Measurements from ENCODE around the gene TMC7. TPM values are rescaled to one million over a fixed set of nuclear protein-coding genes. Genes with fewer than 3 reads are reported as not detected.

Gene TMC7
- total and polyA plus RNA-seq, 8 donors, result 0.19 to 23.8 (median 0.87) TPM; not detected in 1

- H3K27ac ChIP-seq, result no peak overlapping the region
- no peaks in the 10 kb centered on the region for H3K27me3 ChIP-seq
- DNase-seq, result no peak
- intact Hi-C loops (cut with DNase I; ENCODE audit: low total_unique reads), result no loop called here
- no peak overlapping the region for H3K4me3 ChIP-seq
- 92 to 96% (median 95%) methylated on average over 5 to 6 of the region's 6 CpGs for WGBS, 5 donors
- peaks cover 11 to 34% (median 21%) of the 10 kb centered on the region in 4 donors for H3K4me1 ChIP-seq
- H3K36me3 ChIP-seq, result no peaks in the 10 kb centered on the region
- TF ChIP-seq EP300 (IDR thresholded peaks at IDR 0.05), result no peak
- TF ChIP-seq POLR2AphosphoS5 (IDR thresholded peaks at IDR 0.05), result no peak
- no peak for TF ChIP-seq POLR2A (IDR thresholded peaks at IDR 0.05)
- TF ChIP-seq CTCF (IDR thresholded peaks at IDR 0.05), result no peak
- no peaks in the 10 kb centered on the region for H3K9me3 ChIP-seq
Measured at GRCh38 chr16:19090916-19091315, 107.2 kb downstream of the TMC7 start.

- no peak for DNase-seq
- Histone ChIP-seq H3K27ac (no peak overlapping the region), H3K27me3 (no peaks in the 10 kb centered on the region), H3K4me3 (no peak overlapping the region), H3K36me3 (no peaks in the 10 kb centered on the region), H3K9me3 (no peaks in the 10 kb centered on the region), H3K4me1 (peaks cover 0 to 23% (median 11%) of the 10 kb centered on the region in 4 donors)
- TF ChIP-seq CTCF (IDR thresholded peaks at IDR 0.05) (no peak), EP300 (IDR thresholded peaks at IDR 0.05) (no peak), POLR2AphosphoS5 (IDR thresholded peaks at IDR 0.05) (no peak)
- intact Hi-C loops (cut with DNase I; ENCODE audit: low total_unique reads), result no loop called here
- WGBS, 5 donors, result 53 to 70% (median 66%) methylated on average over 2 of the region's 2 CpGs
Measured at GRCh38 chr16:19092653-19093410, 109.1 kb downstream of the TMC7 start.

- Histone ChIP-seq H3K36me3 (no peaks in the 10 kb centered on the region), H3K27me3 (no peaks in the 10 kb centered on the region), H3K27ac (no peak overlapping the region), H3K4me1 (peaks cover 0 to 23% (median 11%) of the 10 kb centered on the region in 4 donors), H3K9me3 (no peaks in the 10 kb centered on the region), H3K4me3 (no peak overlapping the region)
- no peak for TF ChIP-seq CTCF (IDR thresholded peaks at IDR 0.05)
- TF ChIP-seq POLR2AphosphoS5 (IDR thresholded peaks at IDR 0.05), result peak in 1 of 3 donors; percentile 5
- WGBS, 5 donors, result 54 to 69% (median 67%) methylated on average over 15 of the region's 15 CpGs
- intact Hi-C loops (cut with DNase I; ENCODE audit: low total_unique reads), result no loop called here
- no peak for DNase-seq
Measured at GRCh38 chr16:19093631-19094541, 110.2 kb downstream of the TMC7 start.

DNA sequence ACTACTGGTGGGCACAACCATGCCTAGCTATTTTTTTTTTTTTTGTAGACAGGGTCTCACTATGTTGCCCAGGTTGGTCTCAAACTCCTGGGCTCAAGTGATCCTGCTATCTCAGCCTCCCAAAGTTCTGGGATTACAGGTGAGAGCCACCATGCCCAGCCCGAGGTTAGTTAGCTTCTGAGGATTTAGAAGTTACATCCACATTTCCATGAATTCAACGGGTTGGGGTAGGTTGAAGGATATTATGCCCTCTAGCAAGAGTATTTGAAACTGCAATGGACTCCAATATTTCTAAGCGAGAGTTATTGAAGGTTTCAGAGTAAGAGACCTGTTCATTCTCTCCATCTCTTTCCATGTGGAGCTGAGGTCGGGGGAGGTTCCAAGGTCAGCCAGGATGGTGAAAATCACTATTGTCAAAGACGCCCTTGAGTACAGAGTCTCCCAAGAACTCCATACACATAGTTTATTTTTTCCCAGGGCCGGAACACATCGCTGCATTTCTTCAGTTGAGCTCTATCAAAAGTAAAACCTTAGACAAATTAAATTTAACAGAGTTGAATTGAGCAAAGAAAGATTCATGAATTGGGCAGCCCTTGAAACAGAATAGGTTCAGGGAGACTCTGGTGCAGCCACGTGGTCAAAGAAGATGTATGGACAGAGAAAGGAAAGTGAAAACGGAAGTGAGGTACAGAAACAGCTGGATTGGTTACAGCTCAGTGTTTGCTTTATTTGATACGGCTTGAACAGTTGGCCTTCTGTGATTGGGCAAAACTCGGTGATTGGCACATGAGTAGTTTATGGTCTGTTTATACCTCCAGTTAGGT lies 111.0 kb downstream of the TMC7 start:
- no peaks in the 10 kb centered on the region for H3K9me3 ChIP-seq
- WGBS, 5 donors, result 59 to 67% (median 64%) methylated on average over 11 of the region's 11 CpGs

More for the DNA sequence above, 111.0 kb downstream of the TMC7 start:
- Histone ChIP-seq H3K27me3 (no peaks in the 10 kb centered on the region), H3K4me3 (no peak overlapping the region), H3K27ac (no peak overlapping the region), H3K36me3 (no peaks in the 10 kb centered on the region), H3K4me1 (peaks cover 0 to 23% (median 11%) of the 10 kb centered on the region in 4 donors)
- DNase-seq, result peak in 1 of 2 donors; percentile 41
- no peak for TF ChIP-seq EP300 (IDR thresholded peaks at IDR 0.05)
- TF ChIP-seq POLR2AphosphoS5 (IDR thresholded peaks at IDR 0.05), result peak in 1 of 3 donors; percentile 47
- intact Hi-C loops (cut with DNase I; ENCODE audit: low total_unique reads), result no loop called here
